Measurements from ENCODE around the gene ITIH2.
"Not testable (repeated sequence)": the region's sequence is repeated elsewhere in the genome, so short reads cannot be mapped to it uniquely, and the experiment has no call there.

The ITIH2 gene, protein sequence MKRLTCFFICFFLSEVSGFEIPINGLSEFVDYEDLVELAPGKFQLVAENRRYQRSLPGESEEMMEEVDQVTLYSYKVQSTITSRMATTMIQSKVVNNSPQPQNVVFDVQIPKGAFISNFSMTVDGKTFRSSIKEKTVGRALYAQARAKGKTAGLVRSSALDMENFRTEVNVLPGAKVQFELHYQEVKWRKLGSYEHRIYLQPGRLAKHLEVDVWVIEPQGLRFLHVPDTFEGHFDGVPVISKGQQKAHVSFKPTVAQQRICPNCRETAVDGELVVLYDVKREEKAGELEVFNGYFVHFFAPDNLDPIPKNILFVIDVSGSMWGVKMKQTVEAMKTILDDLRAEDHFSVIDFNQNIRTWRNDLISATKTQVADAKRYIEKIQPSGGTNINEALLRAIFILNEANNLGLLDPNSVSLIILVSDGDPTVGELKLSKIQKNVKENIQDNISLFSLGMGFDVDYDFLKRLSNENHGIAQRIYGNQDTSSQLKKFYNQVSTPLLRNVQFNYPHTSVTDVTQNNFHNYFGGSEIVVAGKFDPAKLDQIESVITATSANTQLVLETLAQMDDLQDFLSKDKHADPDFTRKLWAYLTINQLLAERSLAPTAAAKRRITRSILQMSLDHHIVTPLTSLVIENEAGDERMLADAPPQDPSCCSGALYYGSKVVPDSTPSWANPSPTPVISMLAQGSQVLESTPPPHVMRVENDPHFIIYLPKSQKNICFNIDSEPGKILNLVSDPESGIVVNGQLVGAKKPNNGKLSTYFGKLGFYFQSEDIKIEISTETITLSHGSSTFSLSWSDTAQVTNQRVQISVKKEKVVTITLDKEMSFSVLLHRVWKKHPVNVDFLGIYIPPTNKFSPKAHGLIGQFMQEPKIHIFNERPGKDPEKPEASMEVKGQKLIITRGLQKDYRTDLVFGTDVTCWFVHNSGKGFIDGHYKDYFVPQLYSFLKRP

DNA sequence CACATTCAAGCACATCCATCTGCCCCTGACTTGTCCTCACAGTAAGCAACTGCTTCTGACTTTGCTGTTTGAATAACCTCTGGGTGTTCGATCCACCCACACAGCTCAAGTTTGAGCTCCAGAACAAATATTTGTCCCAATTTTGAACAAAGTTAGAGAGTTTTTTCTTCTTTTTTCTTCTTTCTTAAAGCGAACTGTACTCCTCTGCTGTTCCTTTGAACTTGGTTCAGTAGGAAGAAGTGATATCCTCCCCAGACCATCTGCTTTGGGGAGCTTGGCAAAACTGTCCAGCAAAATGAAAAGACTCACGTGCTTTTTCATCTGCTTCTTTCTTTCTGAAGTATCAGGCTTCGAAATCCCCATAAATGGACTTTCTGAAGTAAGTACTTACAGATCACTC, at the start of gene ITIH2:
Gene ITIH2, plus strand, starts transcription at position 177 of the 400 bp plus-strand sequence. Its CDS starts 119 bp downstream, at position 296.
- H3K4me3 ChIP-seq (ENCODE audit: low read depth, low read length): no peak within 1 kb of the TSS
- no peak for TF ChIP-seq CTCF (IDR thresholded peaks at IDR 0.05; ENCODE audit: insufficient read depth, low read depth, low read length, missing control alignments)
- no peak for DNase-seq (ENCODE audit: low read depth)

- not testable (repeated sequence) for H3K4me3 ChIP-seq (ENCODE audit: low read depth, low read length); DNase-seq (ENCODE audit: low read depth)
Observed at GRCh38 chr10:7657079-7657478, 46.0 kb upstream of the ITIH2 start.

GRCh38 chr10:7657552-7657951, 45.6 kb upstream of the ITIH2 start:
- no peak overlapping the region for H3K4me3 ChIP-seq (ENCODE audit: low read depth, low read length)
- no peak for TF ChIP-seq CTCF (IDR thresholded peaks at IDR 0.05; ENCODE audit: insufficient read depth, low read depth, low read length, missing control alignments)
- no peak for DNase-seq (ENCODE audit: low read depth)

DNA sequence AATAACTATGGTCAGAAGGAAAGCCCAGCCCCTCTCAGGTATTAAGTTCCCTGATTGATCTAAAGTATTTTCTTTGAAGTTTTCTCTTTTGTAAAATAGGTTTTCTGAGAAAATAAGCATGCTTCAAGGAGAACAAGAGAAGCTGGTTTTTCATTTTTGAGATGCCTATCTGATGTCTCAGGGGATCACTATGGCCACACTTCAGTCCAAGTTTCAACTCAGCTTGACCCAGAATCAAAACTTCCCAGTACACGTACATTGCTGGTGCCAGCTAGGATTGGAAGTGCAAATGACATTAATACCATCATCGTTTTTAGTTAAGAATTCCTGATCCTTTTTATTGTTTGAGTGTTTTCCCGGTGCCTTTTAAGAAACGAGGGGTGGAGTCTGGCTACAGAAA, 43.6 kb upstream of the ITIH2 start:
- no peak for DNase-seq (ENCODE audit: low read depth)
- H3K4me3 ChIP-seq (ENCODE audit: low read depth, low read length): no peak overlapping the region
- no peak for TF ChIP-seq CTCF (IDR thresholded peaks at IDR 0.05; ENCODE audit: insufficient read depth, low read depth, low read length, missing control alignments)

DNA sequence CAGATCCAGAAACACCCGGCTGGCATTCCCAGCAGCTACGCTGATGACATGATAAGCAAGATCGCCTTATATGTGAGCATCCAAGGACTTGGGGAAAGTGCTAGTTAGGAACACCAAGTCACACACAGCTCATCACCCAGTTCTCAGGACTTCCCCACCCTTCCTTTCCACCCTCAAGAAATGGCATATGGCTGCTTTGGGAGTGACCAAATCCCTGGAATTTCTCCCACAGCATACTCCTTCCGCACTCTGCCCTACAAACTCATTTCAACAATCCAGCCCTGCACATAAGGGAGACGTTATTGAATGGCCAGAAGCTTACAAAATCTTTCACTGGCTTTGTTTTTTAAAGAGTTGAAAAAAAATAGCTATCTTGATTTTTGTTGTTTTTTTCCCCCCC, 40.6 kb upstream of the ITIH2 start:
- DNase-seq (ENCODE audit: low read depth): no peak
- no peak for TF ChIP-seq CTCF (IDR thresholded peaks at IDR 0.05; ENCODE audit: insufficient read depth, low read depth, low read length, missing control alignments)
- H3K4me3 ChIP-seq (ENCODE audit: low read depth, low read length): no peak overlapping the region

DNA sequence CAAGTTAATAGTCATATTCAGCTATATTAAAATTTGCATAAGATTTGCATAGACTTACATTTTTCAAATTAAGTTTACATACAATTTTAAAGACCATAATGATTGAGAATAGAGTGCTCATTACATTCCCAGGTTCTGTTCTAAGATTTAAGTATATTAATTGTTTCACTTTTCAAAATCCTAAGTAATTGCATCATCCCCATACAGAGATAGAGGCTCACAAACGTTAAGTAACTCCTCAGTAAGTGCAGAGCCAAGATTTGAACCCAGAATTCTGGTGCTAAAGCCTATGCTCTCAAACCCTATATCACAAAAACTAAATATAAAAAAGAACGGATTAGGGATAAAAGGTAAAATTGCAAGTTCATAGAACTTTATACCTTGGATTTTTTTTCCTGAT, 38.4 kb upstream of the ITIH2 start:
- DNase-seq (ENCODE audit: low read depth): no peak
- no peak overlapping the region for H3K4me3 ChIP-seq (ENCODE audit: low read depth, low read length)
- TF ChIP-seq CTCF (IDR thresholded peaks at IDR 0.05; ENCODE audit: insufficient read depth, low read depth, low read length, missing control alignments): no peak

DNA sequence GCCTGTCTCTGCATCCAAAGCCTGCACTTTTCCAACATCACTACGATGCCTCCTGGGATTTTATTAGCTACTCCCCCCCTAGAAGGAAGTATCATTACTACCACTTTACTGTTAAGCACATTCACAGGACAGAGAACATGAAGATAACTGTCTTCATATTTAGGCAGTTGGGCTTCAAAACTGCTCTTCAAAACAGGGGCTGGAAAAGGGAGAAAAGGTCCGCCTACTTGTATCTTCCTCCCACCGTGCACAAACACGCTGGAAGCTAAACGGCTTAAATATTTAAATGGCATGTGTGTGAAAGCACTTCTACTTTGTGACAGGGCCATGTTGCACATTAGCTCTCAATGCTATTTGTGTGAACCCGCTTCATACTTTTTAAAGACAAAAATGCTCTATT, 37.3 kb upstream of the ITIH2 start:
- H3K4me3 ChIP-seq (ENCODE audit: low read depth, low read length): no peak overlapping the region

More for the DNA sequence above, 37.3 kb upstream of the ITIH2 start:
- no peak for TF ChIP-seq CTCF (IDR thresholded peaks at IDR 0.05; ENCODE audit: insufficient read depth, low read depth, low read length, missing control alignments)
- DNase-seq (ENCODE audit: low read depth): no peak
